Measurements from ENCODE around the gene SCUBE2. TPM values are rescaled to one million over a fixed set of nuclear protein-coding genes. Genes with fewer than 3 reads are reported as not detected.

Gene SCUBE2
- total RNA-seq, 1 donor from 2014 or later, result 1.5 TPM

GRCh38 chr11:9025101-9025850 is 66.1 kb downstream of the SCUBE2 start:
- no peak overlapping the region for H3K4me2 ChIP-seq (ENCODE audit: low read length)
- TF ChIP-seq CTCF (IDR thresholded peaks at IDR 0.05; ENCODE audit: insufficient read depth, low read depth, low read length) (no peak), EZH2 (IDR thresholded peaks at IDR 0.05; ENCODE audit: insufficient read depth, low read length) (no peak)
- H3K79me2 ChIP-seq (ENCODE audit: insufficient read depth, low read length), result no peaks in the 10 kb centered on the region
- H4K20me1 ChIP-seq (ENCODE audit: insufficient read depth, low read length), result no peaks in the 10 kb centered on the region
- no peaks in the 10 kb centered on the region for H3K9me3 ChIP-seq (ENCODE audit: insufficient read depth, low read depth, low read length)
- Mint-ChIP-seq H3K36me3 (ENCODE audit: low read depth, unreplicated experiment) (peaks cover 14% of the 10 kb centered on the region), H3K27me3 (ENCODE audit: low read depth, unreplicated experiment) (peaks cover 6% of the 10 kb centered on the region), H3K9me3 (ENCODE audit: unreplicated experiment) (no peaks in the 10 kb centered on the region), H3K27ac (ENCODE audit: unreplicated experiment) (no peak overlapping the region), H3K4me3 (ENCODE audit: unreplicated experiment) (no peak overlapping the region), H3K4me1 (ENCODE audit: low read depth, unreplicated experiment) (peaks cover 12% of the 10 kb centered on the region)
- no peaks in the 10 kb centered on the region for H3K4me1 ChIP-seq (ENCODE audit: insufficient read depth, low read length)
- H3K27me3 ChIP-seq (ENCODE audit: insufficient read depth, low read length), result no peaks in the 10 kb centered on the region
- H2AFZ ChIP-seq (ENCODE audit: low read depth, low read length), result no peak overlapping the region
- FAIRE-seq (no peak), DNase-seq (ENCODE audit: low read depth) (no peak)
- no peak overlapping the region for H3K27ac ChIP-seq (ENCODE audit: low read depth, low read length)
- no peak overlapping the region for H3K4me3 ChIP-seq (ENCODE audit: insufficient read depth, low read depth, low read length)
- H3K36me3 ChIP-seq (ENCODE audit: insufficient read depth, low read length), result no peaks in the 10 kb centered on the region
- no peak overlapping the region for H3K9ac ChIP-seq (ENCODE audit: low read length)

- Mint-ChIP-seq H3K27ac (ENCODE audit: unreplicated experiment) (no peak overlapping the region), H3K27me3 (ENCODE audit: low read depth, unreplicated experiment) (peaks cover 6% of the 10 kb centered on the region), H3K36me3 (ENCODE audit: low read depth, unreplicated experiment) (peaks cover 19% of the 10 kb centered on the region), H3K4me3 (ENCODE audit: unreplicated experiment) (no peak overlapping the region), H3K9me3 (ENCODE audit: unreplicated experiment) (no peaks in the 10 kb centered on the region), H3K4me1 (ENCODE audit: low read depth, unreplicated experiment) (peaks cover 3% of the 10 kb centered on the region)
- H3K36me3 ChIP-seq (ENCODE audit: insufficient read depth, low read length), result no peaks in the 10 kb centered on the region
- H3K79me2 ChIP-seq (ENCODE audit: insufficient read depth, low read length), result no peaks in the 10 kb centered on the region
- no peak for FAIRE-seq
- no peak for DNase-seq (ENCODE audit: low read depth)
- no peaks in the 10 kb centered on the region for H3K4me1 ChIP-seq (ENCODE audit: insufficient read depth, low read length)
- no peak overlapping the region for H3K4me2 ChIP-seq (ENCODE audit: low read length)
- no peak overlapping the region for H3K9ac ChIP-seq (ENCODE audit: low read length)
- H3K27me3 ChIP-seq (ENCODE audit: insufficient read depth, low read length), result no peaks in the 10 kb centered on the region
- no peak overlapping the region for H3K4me3 ChIP-seq (ENCODE audit: insufficient read depth, low read depth, low read length)
- H4K20me1 ChIP-seq (ENCODE audit: insufficient read depth, low read length), result no peaks in the 10 kb centered on the region
- H2AFZ ChIP-seq (ENCODE audit: low read depth, low read length), result no peak overlapping the region
- TF ChIP-seq EZH2 (IDR thresholded peaks at IDR 0.05; ENCODE audit: insufficient read depth, low read length) (no peak), CTCF (IDR thresholded peaks at IDR 0.05; ENCODE audit: insufficient read depth, low read depth, low read length) (no peak)
- H3K9me3 ChIP-seq (ENCODE audit: insufficient read depth, low read depth, low read length), result no peaks in the 10 kb centered on the region
- no peak overlapping the region for H3K27ac ChIP-seq (ENCODE audit: low read depth, low read length)
Observed at GRCh38 chr11:9022961-9023680, 68.3 kb downstream of the SCUBE2 start.
